ENCODE measurements around the gene TIMP2. TPM values are rescaled to one million over a fixed set of nuclear protein-coding genes. Genes with fewer than 3 reads are reported as not detected.
"Not testable (repeated sequence)": the region's sequence is repeated elsewhere in the genome, so short reads cannot be mapped to it uniquely, and the experiment has no call there.

The TIMP2 gene
- total and polyA plus RNA-seq, 4 donors = 8.9 to 37.6 (median 10.1) TPM

DNA sequence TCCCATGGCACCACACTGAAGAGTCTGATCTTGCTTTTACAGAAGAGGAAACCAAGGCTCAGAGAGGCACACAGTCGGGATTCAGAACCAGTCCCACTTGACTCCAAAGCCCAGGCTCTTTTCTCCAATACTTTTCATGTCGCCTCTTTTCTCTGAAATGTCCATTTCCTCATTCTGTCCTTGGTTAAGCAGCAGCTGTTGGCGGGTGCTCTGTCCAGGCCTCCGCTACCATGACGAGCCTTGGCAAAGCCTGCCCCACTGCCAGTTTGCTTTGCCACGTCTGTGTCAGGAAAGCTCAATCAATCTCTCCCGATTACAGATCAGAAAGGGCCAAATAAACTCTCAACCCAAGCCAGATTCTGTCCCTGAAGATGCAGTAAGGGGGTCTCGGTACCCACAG lies 13.1 kb downstream of the TIMP2 start:
- DNase-seq (ENCODE audit: low spot score) = no peak
- Histone ChIP-seq H3K4me3 (ENCODE audit: low read depth in 1 of 3, low read length in 3 of 3) (no peak overlapping the region), H3K36me3 (ENCODE audit: control insufficient read depth in 4 of 4, insufficient read depth in 3 of 4, low read depth in 1 of 4, low read length in 3 of 4) (no peaks in the 10 kb centered on the region), H3K9ac (ENCODE audit: low read depth in 1 of 2, low read length in 2 of 2) (no peak overlapping the region), H3K9me3 (ENCODE audit: control insufficient read depth in 4 of 4, low read length in 3 of 4) (no peaks in the 10 kb centered on the region), H3K27ac (ENCODE audit: low read depth in 1 of 2, low read length in 2 of 2) (no peak overlapping the region), H3K27me3 (ENCODE audit: control insufficient read depth in 4 of 4, insufficient read depth in 4 of 4, low read length in 3 of 4) (no peaks in the 10 kb centered on the region), H3K4me1 (ENCODE audit: control insufficient read depth in 4 of 4, insufficient read depth in 4 of 4, low read length in 3 of 4) (peaks cover 0 to 4% (median 0%) of the 10 kb centered on the region in 4 donors)
- 79% methylated on average over 8 of the region's 8 CpGs for WGBS
- TF ChIP-seq, protein P1, sequence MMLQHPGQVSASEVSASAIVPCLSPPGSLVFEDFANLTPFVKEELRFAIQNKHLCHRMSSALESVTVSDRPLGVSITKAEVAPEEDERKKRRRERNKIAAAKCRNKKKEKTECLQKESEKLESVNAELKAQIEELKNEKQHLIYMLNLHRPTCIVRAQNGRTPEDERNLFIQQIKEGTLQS (IDR thresholded peaks at IDR 0.05) = no peak
- TF ChIP-seq FOXA1 (IDR thresholded peaks at IDR 0.05) (no peak), HNF4G (IDR thresholded peaks at IDR 0.05) (no peak), RAD21 (IDR thresholded peaks at IDR 0.05) (no peak), RXRA (IDR thresholded peaks at IDR 0.05) (no peak), JUND (IDR thresholded peaks at IDR 0.05) (no peak), NR2F2 (IDR thresholded peaks at IDR 0.05) (no peak), FOXA2 (IDR thresholded peaks at IDR 0.05) (no peak), HNF4A (conservative IDR thresholded peaks at IDR 0.05) (no peak), EGR1 (IDR thresholded peaks at IDR 0.05; ENCODE audit: low read depth in 2 of 2) (no peak), SP1 (IDR thresholded peaks at IDR 0.05) (no peak), TAF1 (conservative IDR thresholded peaks at IDR 0.05) (no peak), YY1 (IDR thresholded peaks at IDR 0.05) (no peak)
- TF ChIP-seq, protein P2, sequence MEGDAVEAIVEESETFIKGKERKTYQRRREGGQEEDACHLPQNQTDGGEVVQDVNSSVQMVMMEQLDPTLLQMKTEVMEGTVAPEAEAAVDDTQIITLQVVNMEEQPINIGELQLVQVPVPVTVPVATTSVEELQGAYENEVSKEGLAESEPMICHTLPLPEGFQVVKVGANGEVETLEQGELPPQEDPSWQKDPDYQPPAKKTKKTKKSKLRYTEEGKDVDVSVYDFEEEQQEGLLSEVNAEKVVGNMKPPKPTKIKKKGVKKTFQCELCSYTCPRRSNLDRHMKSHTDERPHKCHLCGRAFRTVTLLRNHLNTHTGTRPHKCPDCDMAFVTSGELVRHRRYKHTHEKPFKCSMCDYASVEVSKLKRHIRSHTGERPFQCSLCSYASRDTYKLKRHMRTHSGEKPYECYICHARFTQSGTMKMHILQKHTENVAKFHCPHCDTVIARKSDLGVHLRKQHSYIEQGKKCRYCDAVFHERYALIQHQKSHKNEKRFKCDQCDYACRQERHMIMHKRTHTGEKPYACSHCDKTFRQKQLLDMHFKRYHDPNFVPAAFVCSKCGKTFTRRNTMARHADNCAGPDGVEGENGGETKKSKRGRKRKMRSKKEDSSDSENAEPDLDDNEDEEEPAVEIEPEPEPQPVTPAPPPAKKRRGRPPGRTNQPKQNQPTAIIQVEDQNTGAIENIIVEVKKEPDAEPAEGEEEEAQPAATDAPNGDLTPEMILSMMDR (IDR thresholded peaks at IDR 0.05; ENCODE audit: low read depth, low read length, missing input control) = no peak
- TF ChIP-seq, protein P3, sequence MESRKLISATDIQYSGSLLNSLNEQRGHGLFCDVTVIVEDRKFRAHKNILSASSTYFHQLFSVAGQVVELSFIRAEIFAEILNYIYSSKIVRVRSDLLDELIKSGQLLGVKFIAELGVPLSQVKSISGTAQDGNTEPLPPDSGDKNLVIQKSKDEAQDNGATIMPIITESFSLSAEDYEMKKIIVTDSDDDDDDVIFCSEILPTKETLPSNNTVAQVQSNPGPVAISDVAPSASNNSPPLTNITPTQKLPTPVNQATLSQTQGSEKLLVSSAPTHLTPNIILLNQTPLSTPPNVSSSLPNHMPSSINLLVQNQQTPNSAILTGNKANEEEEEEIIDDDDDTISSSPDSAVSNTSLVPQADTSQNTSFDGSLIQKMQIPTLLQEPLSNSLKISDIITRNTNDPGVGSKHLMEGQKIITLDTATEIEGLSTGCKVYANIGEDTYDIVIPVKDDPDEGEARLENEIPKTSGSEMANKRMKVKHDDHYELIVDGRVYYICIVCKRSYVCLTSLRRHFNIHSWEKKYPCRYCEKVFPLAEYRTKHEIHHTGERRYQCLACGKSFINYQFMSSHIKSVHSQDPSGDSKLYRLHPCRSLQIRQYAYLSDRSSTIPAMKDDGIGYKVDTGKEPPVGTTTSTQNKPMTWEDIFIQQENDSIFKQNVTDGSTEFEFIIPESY (IDR thresholded peaks at IDR 0.05) = no peak
- TF ChIP-seq, protein P4, sequence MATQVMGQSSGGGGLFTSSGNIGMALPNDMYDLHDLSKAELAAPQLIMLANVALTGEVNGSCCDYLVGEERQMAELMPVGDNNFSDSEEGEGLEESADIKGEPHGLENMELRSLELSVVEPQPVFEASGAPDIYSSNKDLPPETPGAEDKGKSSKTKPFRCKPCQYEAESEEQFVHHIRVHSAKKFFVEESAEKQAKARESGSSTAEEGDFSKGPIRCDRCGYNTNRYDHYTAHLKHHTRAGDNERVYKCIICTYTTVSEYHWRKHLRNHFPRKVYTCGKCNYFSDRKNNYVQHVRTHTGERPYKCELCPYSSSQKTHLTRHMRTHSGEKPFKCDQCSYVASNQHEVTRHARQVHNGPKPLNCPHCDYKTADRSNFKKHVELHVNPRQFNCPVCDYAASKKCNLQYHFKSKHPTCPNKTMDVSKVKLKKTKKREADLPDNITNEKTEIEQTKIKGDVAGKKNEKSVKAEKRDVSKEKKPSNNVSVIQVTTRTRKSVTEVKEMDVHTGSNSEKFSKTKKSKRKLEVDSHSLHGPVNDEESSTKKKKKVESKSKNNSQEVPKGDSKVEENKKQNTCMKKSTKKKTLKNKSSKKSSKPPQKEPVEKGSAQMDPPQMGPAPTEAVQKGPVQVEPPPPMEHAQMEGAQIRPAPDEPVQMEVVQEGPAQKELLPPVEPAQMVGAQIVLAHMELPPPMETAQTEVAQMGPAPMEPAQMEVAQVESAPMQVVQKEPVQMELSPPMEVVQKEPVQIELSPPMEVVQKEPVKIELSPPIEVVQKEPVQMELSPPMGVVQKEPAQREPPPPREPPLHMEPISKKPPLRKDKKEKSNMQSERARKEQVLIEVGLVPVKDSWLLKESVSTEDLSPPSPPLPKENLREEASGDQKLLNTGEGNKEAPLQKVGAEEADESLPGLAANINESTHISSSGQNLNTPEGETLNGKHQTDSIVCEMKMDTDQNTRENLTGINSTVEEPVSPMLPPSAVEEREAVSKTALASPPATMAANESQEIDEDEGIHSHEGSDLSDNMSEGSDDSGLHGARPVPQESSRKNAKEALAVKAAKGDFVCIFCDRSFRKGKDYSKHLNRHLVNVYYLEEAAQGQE (IDR thresholded peaks at IDR 0.05) = no peak

DNA sequence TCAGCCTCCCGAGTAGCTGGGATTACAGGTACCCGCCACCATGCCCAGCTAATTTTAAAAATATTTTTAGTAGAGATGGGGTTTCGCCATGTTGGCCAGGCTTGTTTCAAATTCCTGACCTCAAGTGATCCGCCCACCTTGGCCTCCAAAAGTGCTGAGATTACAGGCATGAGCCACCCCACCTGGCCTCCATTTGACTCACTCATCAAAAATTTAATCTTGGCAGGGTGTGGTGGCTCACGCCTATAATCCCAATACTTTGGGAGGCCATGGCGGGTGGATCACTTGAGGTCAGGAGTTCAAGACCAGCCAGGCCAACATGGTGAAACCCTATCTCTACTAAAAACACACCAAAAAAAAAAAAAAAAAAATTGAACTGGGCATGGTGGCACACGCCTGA lies 13.6 kb downstream of the TIMP2 start:
- not testable (repeated sequence) for H3K4me3 ChIP-seq (ENCODE audit: low read depth in 1 of 3, low read length in 3 of 3); H3K9ac ChIP-seq (ENCODE audit: low read depth in 1 of 2, low read length in 2 of 2); DNase-seq (ENCODE audit: low spot score); H3K27me3 ChIP-seq (ENCODE audit: control insufficient read depth in 4 of 4, insufficient read depth in 4 of 4, low read length in 3 of 4); H3K4me1 ChIP-seq (ENCODE audit: control insufficient read depth in 4 of 4, insufficient read depth in 4 of 4, low read length in 3 of 4); H3K27ac ChIP-seq (ENCODE audit: low read depth in 1 of 2, low read length in 2 of 2); H3K9me3 ChIP-seq (ENCODE audit: control insufficient read depth in 4 of 4, low read length in 3 of 4); H3K36me3 ChIP-seq (ENCODE audit: control insufficient read depth in 4 of 4, insufficient read depth in 3 of 4, low read depth in 1 of 4, low read length in 3 of 4)
- 85% methylated on average over 7 of the region's 7 CpGs for WGBS
